ENCODE data around the gene PPP4R4.

DNA sequence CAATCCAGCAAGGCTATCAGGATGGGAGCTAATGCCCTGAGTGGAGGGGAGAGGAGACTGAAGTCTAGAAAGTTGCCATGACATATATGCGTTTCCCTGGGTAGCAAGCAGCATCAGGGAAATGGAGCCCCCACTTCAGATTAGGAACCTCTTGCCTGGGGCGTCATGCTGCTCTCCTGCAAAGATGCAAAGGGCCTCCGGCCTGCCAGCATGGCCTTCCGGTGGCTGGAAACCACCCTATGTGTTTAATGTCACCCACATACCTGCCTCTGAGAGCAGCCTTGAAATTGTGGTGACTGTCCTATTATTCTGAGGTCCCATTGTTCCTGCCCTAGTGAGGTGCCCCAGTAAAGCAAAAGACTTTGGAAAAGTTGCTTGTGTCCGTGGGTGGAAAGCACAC is 34.7 kb upstream of the PPP4R4 start:
- TF ChIP-seq ZNF274 (IDR thresholded peaks at IDR 0.05; ENCODE audit: low read depth, low read length), result no peak
- no peak for TF ChIP-seq YY1 (IDR thresholded peaks at IDR 0.05; ENCODE audit: insufficient read depth, insufficient read length)
- TF ChIP-seq SUZ12 (IDR thresholded peaks at IDR 0.05; ENCODE audit: extremely low read depth, insufficient read depth, insufficient read length), result no peak
